WTC11 (cell line): ENCODE data around the gene TMEM151B. TPM values are rescaled to one million over a fixed set of nuclear protein-coding genes. Genes with fewer than 3 reads are reported as not detected.

ENCODE experiments used
- ATAC-seq: fragments of 200-7000 bp; cut with Tn5 transposase; 2 replicates; pipeline ENCODE4 v1.10.0; 2021; ENCODE audit warnings: mild to moderate bottlenecking, moderate library complexity
- CTCF ChIA-PET: fragments of 300-600 bp; sonication (Branson Sonifier 250); formaldehyde crosslinking; loops from one replicate; lab custom pipeline; 2021; ENCODE audit warnings: antibody characterized with exemption; lab: Charles Lee
- POLR2A ChIA-PET: fragments of 350-600 bp; sonication (Branson Sonifier 250); formaldehyde crosslinking; loops from one replicate; lab custom pipeline; 2021; ENCODE audit warnings: antibody characterized with exemption; lab: Charles Lee
- DNase-seq: peaks from one replicate; pipeline ENCODE4 v3.0.0; 2021; ENCODE audit warnings: low spot score
- H3K27ac Mint-ChIP-seq: 2 replicates; pipeline ENCODE4 v1.8.0; 2021; ENCODE audit warnings: mixed read lengths
- H3K27me3 Mint-ChIP-seq: 2 replicates; pipeline ENCODE4 v1.8.0; 2021; ENCODE audit warnings: low read depth, mild to moderate bottlenecking, moderate library complexity, mixed read lengths
- H3K36me3 Mint-ChIP-seq: 2 replicates; pipeline ENCODE4 v1.8.0; 2021; ENCODE audit warnings: mixed read lengths
- H3K4me1 Mint-ChIP-seq: 2 replicates; pipeline ENCODE4 v1.8.0; 2022; ENCODE audit warnings: mixed read lengths
- H3K4me3 Mint-ChIP-seq: 2 replicates; pipeline ENCODE4 v1.8.0; 2021; ENCODE audit warnings: mild to moderate bottlenecking, moderate library complexity, mixed read lengths
- H3K9me3 Mint-ChIP-seq: 2 replicates; pipeline ENCODE4 v1.8.0; 2021; ENCODE audit warnings: mixed read lengths
- AR ChIP-seq: fragments of 250-450 bp; sonication (Bioruptor Pico); IDR thresholded peaks from 2 replicates; pipeline ENCODE4 v1.9.0; 2021; ENCODE audit warnings: mild to moderate bottlenecking
- E2F1 ChIP-seq: sonication (generic); formaldehyde crosslinking; IDR thresholded peaks from 2 replicates; pipeline ENCODE4 v1.8.0; 2022; ENCODE audit warnings: mild to moderate bottlenecking, missing genetic modification reagents
- E2F4 ChIP-seq: sonication (generic); formaldehyde crosslinking; IDR thresholded peaks from 2 replicates; pipeline ENCODE4 v1.8.1; 2022; ENCODE audit warnings: low read depth, mild to moderate bottlenecking, moderate library complexity, missing genetic modification reagents, borderline replicate concordance
- E2F5 ChIP-seq: sonication (generic); formaldehyde crosslinking; IDR thresholded peaks from 2 replicates; pipeline ENCODE4 v1.8.1; 2022; ENCODE audit warnings: mild to moderate bottlenecking, moderate library complexity, missing genetic modification reagents
- ELF4 ChIP-seq: sonication (generic); formaldehyde crosslinking; IDR thresholded peaks from 2 replicates; pipeline ENCODE4 v1.8.1; 2022; ENCODE audit warnings: low read depth, mild to moderate bottlenecking, moderate library complexity, missing genetic modification reagents
- FOXJ3 ChIP-seq: sonication (generic); formaldehyde crosslinking; IDR thresholded peaks from 2 replicates; pipeline ENCODE4 v1.9.0; 2021; ENCODE audit warnings: missing genetic modification reagents, mild to moderate bottlenecking, borderline replicate concordance
- FOXK1 ChIP-seq: sonication (generic); formaldehyde crosslinking; IDR thresholded peaks from 2 replicates; pipeline ENCODE4 v1.8.0; 2022; ENCODE audit warnings: mild to moderate bottlenecking, moderate library complexity, missing genetic modification reagents
- GTF2I ChIP-seq: fragments of 250-450 bp; sonication (Bioruptor Pico); conservative IDR thresholded peaks from 2 replicates; pipeline ENCODE4 v1.4.0; 2021; ENCODE audit warnings: mild to moderate bottlenecking
- JAZF1 ChIP-seq: fragments of 250-450 bp; sonication (Bioruptor Pico); IDR thresholded peaks from 2 replicates; pipeline ENCODE4 v1.9.0; 2021; ENCODE audit warnings: moderate library complexity, mild to moderate bottlenecking, inconsistent platforms
- PREB ChIP-seq: sonication (generic); formaldehyde crosslinking; IDR thresholded peaks from 2 replicates; pipeline ENCODE4 v1.8.1; 2022; ENCODE audit warnings: mild to moderate bottlenecking, missing genetic modification reagents, moderate library complexity, borderline replicate concordance
- RELA ChIP-seq: sonication (generic); formaldehyde crosslinking; IDR thresholded peaks from 2 replicates; pipeline ENCODE4 v1.8.1; 2022; ENCODE audit warnings: missing genetic modification reagents, mild to moderate bottlenecking, borderline replicate concordance
- SMAD4 ChIP-seq: sonication (generic); formaldehyde crosslinking; IDR thresholded peaks from 2 replicates; pipeline ENCODE4 v1.8.0; 2022; ENCODE audit warnings: mild to moderate bottlenecking, missing genetic modification reagents
- SP1 ChIP-seq: sonication (generic); formaldehyde crosslinking; conservative IDR thresholded peaks from 2 replicates; pipeline ENCODE4 v1.8.1; 2022; ENCODE audit warnings: missing genetic modification reagents
- STAT6 ChIP-seq: sonication (generic); formaldehyde crosslinking; conservative IDR thresholded peaks from 2 replicates; pipeline ENCODE4 v1.8.1; 2023; ENCODE audit warnings: mild to moderate bottlenecking, low read depth, missing genetic modification reagents, moderate library complexity
- TP53 ChIP-seq: sonication (generic); formaldehyde crosslinking; IDR thresholded peaks from 2 replicates; pipeline ENCODE4 v1.8.1; 2023; ENCODE audit warnings: mild to moderate bottlenecking, missing genetic modification reagents
- ZMAT4 ChIP-seq: fragments of 250-450 bp; sonication (Bioruptor Pico); IDR thresholded peaks from 2 replicates; pipeline ENCODE4 v1.9.0; 2021; ENCODE audit warnings: mild to moderate bottlenecking
- ZNF425 ChIP-seq: fragments of 250-450 bp; sonication (Bioruptor Pico); conservative IDR thresholded peaks from 2 replicates; pipeline ENCODE4 v1.9.0; 2021; ENCODE audit warnings: mild to moderate bottlenecking
- total RNA-seq: library from RNA; stranded (reverse); gene quantifications from 3 replicates; pipeline ENCODE4 v1.2.3, GENCODE V29; 2021

The TMEM151B gene
- total RNA-seq, 1 experiment from 2014 or later = 5.5 TPM

GRCh38 chr6:44305200-44305725 lies 35.0 kb downstream of the TMEM151B start (continued):
- no peak for TF ChIP-seq E2F1 (CRISPR knock-in tag)
- TF ChIP-seq, all 79 proteins: peak for 0

- ChIA-PET CTCF (interaction anchor here (5.3 kb wide), 1 partner anchor 37 kb away, joined by 109 read pairs; the partner anchor contains the start of gene TMEM151B), POLR2A (no interaction called here)
- no peak for TF ChIP-seq SMAD4 (CRISPR knock-in tag)
- TF ChIP-seq FOXJ3 (CRISPR knock-in tag) = no peak
- TF ChIP-seq E2F4 = no peak
- TF ChIP-seq ELF4 (CRISPR knock-in tag) = no peak
- TF ChIP-seq TP53 (CRISPR knock-in tag) = no peak
- TF ChIP-seq SP1 (CRISPR knock-in tag) = no peak
- no peak for TF ChIP-seq FOXK1 (CRISPR knock-in tag)
- no peak for TF ChIP-seq ZMAT4 (CRISPR knock-in tag)
- no peak for TF ChIP-seq RELA (CRISPR knock-in tag)
- TF ChIP-seq GTF2I = no peak
- TF ChIP-seq E2F5 = no peak
- no peak for TF ChIP-seq JAZF1 (CRISPR knock-in tag)
- no peak for TF ChIP-seq PREB (CRISPR knock-in tag)
- no peak for TF ChIP-seq AR (CRISPR knock-in tag)
- TF ChIP-seq STAT6 (CRISPR knock-in tag) = no peak
- TF ChIP-seq ZNF425 (CRISPR knock-in tag) = no peak
- H3K27me3 Mint-ChIP-seq = no peaks in the 10 kb centered on the region
- no peak for ATAC-seq
- no peak overlapping the region for H3K4me3 Mint-ChIP-seq
- no peak overlapping the region for H3K27ac Mint-ChIP-seq
- H3K36me3 Mint-ChIP-seq = peaks cover 72% of the 10 kb centered on the region
- DNase-seq = no peak
- peaks cover under 1% of the 10 kb centered on the region for H3K4me1 Mint-ChIP-seq
- no peaks in the 10 kb centered on the region for H3K9me3 Mint-ChIP-seq
These were observed 36.5 kb downstream of the TMEM151B start for GRCh38 chr6:44306710-44307109.
